Psoas muscle (tissue), 8 donors: Measurements from ENCODE around the gene TMUB1. TPM values are rescaled to one million over a fixed set of nuclear protein-coding genes. Genes with fewer than 3 reads are reported as not detected.

Experiments used
- ATAC-seq, 4 donors: fragments of 200-7000 bp; cut with Tn5 transposase; one replicate each; pipeline ENCODE4 v1.9.1; 2020; ENCODE audit warnings: moderate library complexity in 3 of 4, mild to moderate bottlenecking in 2 of 4
- DNase-seq, 2 donors: peaks; one replicate each; pipeline ENCODE4 v3.0.0-alpha.2; 2020
- H3K27ac ChIP-seq: fragments of 200-600 bp; one replicate; pipeline ENCODE4 v1.8.0; 2022
- H3K27me3 ChIP-seq, 3 donors: fragments of 200-600 bp in 1 of 3; one replicate each; pipeline versions ENCODE4 v1.6.1 to v1.8.0; 2013 to 2022; ENCODE audit warnings: low read length in 2 of 3, mild to moderate bottlenecking in 2 of 3, moderate library complexity in 1 of 3; ENCODE audit not compliant: insufficient read depth in 3 of 3
- H3K36me3 ChIP-seq, 2 donors: fragments of 200-600 bp in 1 of 2; one replicate each; pipeline versions ENCODE4 v1.6.1 to v1.8.0; 2013 to 2022; ENCODE audit warnings: low read depth in 1 of 2, mild to moderate bottlenecking in 1 of 2, moderate library complexity in 1 of 2; ENCODE audit not compliant: insufficient read depth in 1 of 2
- H3K4me1 ChIP-seq: fragments of 200-600 bp; one replicate; pipeline ENCODE4 v1.8.0; 2022
- H3K4me3 ChIP-seq: fragments of 200-600 bp; one replicate; pipeline ENCODE4 v1.8.0; 2022; ENCODE audit warnings: mild to moderate bottlenecking
- H3K9me3 ChIP-seq: fragments of 200-600 bp; one replicate; pipeline ENCODE4 v1.8.0; 2022
- WGBS, 3 donors: extraction: QIAGEN DNeasy Blood & Tissue Kit; methylation state at CpG; one replicate each; pipeline versions ENCODE4 v1.1.6 to v1.1.7; 2013; 5-methylcytosine and 5-hydroxymethylcytosine counted together
- intact Hi-C, 2 donors: fragments of 100-400 bp; cut with DNase I; formaldehyde crosslinking; loops; one replicate each; pipeline versions ENCODE4 v1.11.0 to v1.14.2; 2022
- polyA plus RNA-seq, 3 donors: library from polyadenylated mRNA; stranded (reverse); fragments of 200-250 nt; gene quantifications; one replicate each; pipeline ENCODE4 v1.2.3, GENCODE V29; 2013
- total RNA-seq, 4 donors: library from RNA; stranded (reverse); fragmentation: NEBNext Ultra II Directional in 2 of 4; extraction: Animal tissue kit (Norgen Biotek cat#: 25700) in 2 of 4; gene quantifications; one replicate each; pipeline versions ENCODE4 v1.2.1 to v1.2.4, GENCODE V29; 2021 to 2023
- TF ChIP-seq, protein P1 (sequence below): fragments of 200-600 bp; IDR thresholded peaks from one replicate; pipeline ENCODE4 v1.8.0; 2022; ENCODE audit warnings: antibody characterized with exemption
- donor health status: healthy with polysubstance abuse.
- donor health status: DM: no; HTN: no; CAD: no; lungs with moderate emphysema.
- donor health status: Bipolar disorder and iron deficiency.
- donor health status: healthy.
- donor health status: DM: yes; HTN: yes; CAD: no.
- donor health status: DM: no; HTN: no; CAD: no.
- donor health status: DM: no; HTN: no; CAD: no.
- donor health status: DM: yes; HTN: yes; CAD: no.

The TMUB1 gene
- total and polyA plus RNA-seq, 7 donors = 41.7 to 121 (median 55.5) TPM

DNA sequence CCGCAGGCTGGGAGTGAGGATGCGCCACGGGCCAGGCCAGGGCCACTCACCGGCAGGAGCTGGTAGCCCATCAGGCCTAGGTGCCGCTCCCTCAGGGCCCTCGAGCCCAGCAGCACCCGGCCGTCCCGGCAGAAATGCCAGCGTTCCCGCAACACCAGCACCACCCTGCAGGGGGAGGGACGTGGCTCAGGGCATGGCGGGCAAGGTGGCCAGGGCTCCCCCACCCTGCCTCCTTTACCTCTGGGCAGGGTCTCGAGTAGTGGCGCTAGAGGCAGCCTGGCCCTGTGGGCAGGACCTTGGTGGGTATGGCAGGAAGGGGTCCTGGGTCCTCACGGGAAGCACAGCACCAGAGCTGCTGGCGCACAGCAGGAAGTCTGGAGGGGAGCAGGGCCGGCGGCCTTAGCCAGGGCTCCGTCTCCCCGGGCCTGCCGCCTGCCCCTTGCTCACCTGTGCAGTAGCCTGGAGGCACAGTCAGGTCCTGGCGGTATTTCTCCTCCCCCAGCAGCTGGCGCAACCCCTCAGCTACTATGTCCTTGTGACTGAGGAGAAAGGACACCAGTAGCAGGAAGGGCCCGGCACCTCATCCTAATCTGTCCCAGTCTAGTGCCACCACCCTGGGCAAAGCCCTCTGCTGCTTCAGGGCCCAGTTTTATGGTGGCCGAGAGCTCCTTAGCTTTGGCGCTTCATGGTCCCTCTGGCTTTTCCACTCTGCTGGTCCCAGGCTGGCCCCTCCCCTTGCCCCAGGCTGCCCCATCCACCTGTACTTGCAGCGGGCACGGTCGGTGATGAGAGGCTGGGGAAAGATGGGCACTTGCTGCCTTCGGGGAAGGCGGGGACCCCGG lies 6.2 kb downstream of the TMUB1 start:
- Histone ChIP-seq H3K27ac (no peak overlapping the region), H3K36me3 (peaks cover 4 to 60% of the 10 kb centered on the region in 2 donors), H3K27me3 (no peaks in the 10 kb centered on the region), H3K4me1 (peaks cover 29% of the 10 kb centered on the region), H3K4me3 (no peak overlapping the region), H3K9me3 (no peaks in the 10 kb centered on the region)
- TF ChIP-seq, protein P1, sequence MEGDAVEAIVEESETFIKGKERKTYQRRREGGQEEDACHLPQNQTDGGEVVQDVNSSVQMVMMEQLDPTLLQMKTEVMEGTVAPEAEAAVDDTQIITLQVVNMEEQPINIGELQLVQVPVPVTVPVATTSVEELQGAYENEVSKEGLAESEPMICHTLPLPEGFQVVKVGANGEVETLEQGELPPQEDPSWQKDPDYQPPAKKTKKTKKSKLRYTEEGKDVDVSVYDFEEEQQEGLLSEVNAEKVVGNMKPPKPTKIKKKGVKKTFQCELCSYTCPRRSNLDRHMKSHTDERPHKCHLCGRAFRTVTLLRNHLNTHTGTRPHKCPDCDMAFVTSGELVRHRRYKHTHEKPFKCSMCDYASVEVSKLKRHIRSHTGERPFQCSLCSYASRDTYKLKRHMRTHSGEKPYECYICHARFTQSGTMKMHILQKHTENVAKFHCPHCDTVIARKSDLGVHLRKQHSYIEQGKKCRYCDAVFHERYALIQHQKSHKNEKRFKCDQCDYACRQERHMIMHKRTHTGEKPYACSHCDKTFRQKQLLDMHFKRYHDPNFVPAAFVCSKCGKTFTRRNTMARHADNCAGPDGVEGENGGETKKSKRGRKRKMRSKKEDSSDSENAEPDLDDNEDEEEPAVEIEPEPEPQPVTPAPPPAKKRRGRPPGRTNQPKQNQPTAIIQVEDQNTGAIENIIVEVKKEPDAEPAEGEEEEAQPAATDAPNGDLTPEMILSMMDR = no peak
- intact Hi-C loops = no loop called here
- DNase-seq (no peak), ATAC-seq (no peak)
- 73 to 79% (median 74%) methylated on average over 31 to 33 of the region's 33 CpGs for WGBS, 3 donors

DNA sequence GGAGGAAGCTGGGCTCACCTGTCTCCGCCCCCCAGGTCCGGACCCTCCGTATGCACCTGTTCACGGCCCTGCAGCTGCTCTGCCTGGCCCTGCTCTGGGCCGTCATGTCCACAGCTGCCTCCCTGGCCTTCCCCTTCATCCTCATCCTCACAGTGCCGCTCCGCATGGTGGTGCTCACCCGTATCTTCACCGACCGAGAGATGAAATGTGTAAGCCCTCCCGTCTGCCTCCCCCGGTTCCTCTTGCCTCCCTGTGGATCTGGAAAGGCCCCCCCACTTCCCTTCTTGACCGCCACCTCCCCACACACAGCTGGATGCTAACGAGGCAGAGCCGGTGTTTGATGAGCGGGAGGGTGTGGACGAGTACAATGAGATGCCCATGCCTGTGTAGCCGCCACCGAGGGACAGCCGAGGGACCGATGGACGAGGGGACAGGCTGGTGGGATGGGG lies 7.3 kb downstream of the TMUB1 start:
- intact Hi-C loops = no loop called here
- TF ChIP-seq, protein P1 = no peak
- ATAC-seq (no peak), DNase-seq (no peak)
- Histone ChIP-seq H3K9me3 (no peaks in the 10 kb centered on the region), H3K27ac (no peak overlapping the region), H3K27me3 (no peaks in the 10 kb centered on the region), H3K4me3 (no peak overlapping the region), H3K36me3 (peaks cover 4 to 70% of the 10 kb centered on the region in 2 donors), H3K4me1 (peaks cover 18% of the 10 kb centered on the region)
- 71 to 78% (median 71%) methylated on average over 22 of the region's 22 CpGs for WGBS, 3 donors

DNA sequence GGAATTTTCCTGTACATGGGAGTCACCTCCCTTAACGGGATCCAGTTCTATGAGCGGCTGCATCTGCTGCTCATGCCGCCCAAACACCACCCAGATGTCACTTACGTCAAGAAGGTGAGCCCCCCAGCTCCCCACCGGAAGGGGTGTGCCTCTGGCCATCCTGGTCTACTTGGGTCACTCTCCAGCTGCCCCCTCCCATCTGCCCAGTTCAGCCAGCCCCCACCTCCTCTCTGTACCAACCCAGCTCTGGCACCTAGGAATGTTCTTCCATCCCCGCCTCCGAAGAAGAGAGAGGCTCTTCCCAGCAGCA lies 7.7 kb downstream of the TMUB1 start:
- Histone ChIP-seq H3K36me3 (peaks cover 4 to 74% of the 10 kb centered on the region in 2 donors), H3K4me3 (no peak overlapping the region), H3K27ac (no peak overlapping the region), H3K9me3 (no peaks in the 10 kb centered on the region), H3K27me3 (no peaks in the 10 kb centered on the region), H3K4me1 (peaks cover 17% of the 10 kb centered on the region)
- 69 to 75% (median 75%) methylated on average over 7 of the region's 7 CpGs for WGBS, 3 donors
- ATAC-seq (no peak), DNase-seq (no peak)
- intact Hi-C loops = no loop called here
- TF ChIP-seq, protein P1 = no peak

DNA sequence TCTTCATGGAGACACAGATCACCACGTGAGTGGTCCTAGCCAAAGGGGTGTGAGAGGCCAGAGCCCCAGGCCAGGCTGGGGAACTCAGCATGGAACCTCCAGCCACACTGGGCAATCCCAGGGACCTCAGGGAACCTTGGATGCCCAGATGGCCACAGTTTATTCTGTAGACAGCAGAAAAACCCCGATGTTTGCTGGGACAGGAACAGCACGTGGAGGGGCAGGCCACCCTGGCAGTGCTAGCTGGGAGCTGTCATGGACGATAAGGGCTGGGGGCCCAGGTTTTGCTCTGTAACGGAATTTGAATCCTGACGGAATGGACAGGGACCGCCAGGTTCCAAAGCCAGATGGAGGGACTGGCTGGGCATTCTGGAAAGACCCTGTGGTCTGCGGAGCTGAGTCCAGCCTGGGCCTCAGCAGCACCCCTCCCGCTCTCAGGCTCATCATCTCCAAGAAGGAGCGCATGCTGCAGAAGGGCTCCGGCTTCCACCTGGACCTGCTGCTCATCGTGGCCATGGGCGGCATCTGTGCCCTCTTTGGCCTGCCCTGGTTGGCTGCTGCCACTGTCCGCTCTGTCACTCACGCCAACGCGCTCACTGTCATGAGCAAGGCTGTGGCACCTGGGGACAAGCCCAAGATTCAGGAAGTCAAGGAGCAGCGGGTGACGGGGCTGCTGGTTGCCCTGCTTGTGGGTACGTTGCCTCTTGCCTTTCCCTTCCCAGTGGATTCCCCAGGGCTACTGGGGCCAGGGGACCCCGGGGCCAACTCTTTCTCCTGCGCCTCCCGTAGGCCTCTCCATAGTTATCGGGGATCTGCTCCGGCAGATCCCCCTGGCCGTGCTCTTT lies 8.3 kb downstream of the TMUB1 start:
- H3K4me3 ChIP-seq = no peak overlapping the region
- 89 to 91% (median 90%) methylated on average over 26 of the region's 26 CpGs for WGBS, 3 donors
- H3K9me3 ChIP-seq = no peaks in the 10 kb centered on the region
- DNase-seq (no peak), ATAC-seq (no peak)
- no peaks in the 10 kb centered on the region for H3K27me3 ChIP-seq
- H3K36me3 ChIP-seq = peaks cover 4 to 80% of the 10 kb centered on the region in 2 donors
- H3K4me1 ChIP-seq = peaks cover 17% of the 10 kb centered on the region
- intact Hi-C loops = no loop called here
- TF ChIP-seq, protein P1 = no peak
- no peak overlapping the region for H3K27ac ChIP-seq
